Muscle of back (tissue), 11 donors: Measurements from ENCODE around the gene STK32B. TPM values are rescaled to one million over a fixed set of nuclear protein-coding genes. Genes with fewer than 3 reads are reported as not detected.
"Not testable (repeated sequence)": the region's sequence is repeated elsewhere in the genome, so short reads cannot be mapped to it uniquely, and the experiment has no call there.

Experiments
- DNase-seq, 3 donors: peaks; one replicate each; pipeline versions ENCODE4 v3.0.0 to v3.0.0-alpha.2; 2013
- polyA plus RNA-seq, 10 donors: library from polyadenylated mRNA; unstranded; fragments of 120-200 nt; gene quantifications; one replicate each; pipeline ENCODE4 v1.2.1, GENCODE V29; 2013; ENCODE audit not compliant: insufficient read length in 10 of 10

Gene STK32B
- polyA plus RNA-seq, 10 donors = 5.6 to 13.3 (median 7.3) TPM

- no peak for DNase-seq
These were observed 153.5 kb downstream of the STK32B start for GRCh38 chr4:5204781-5205180.

GRCh38 chr4:5206016-5206790 is 154.9 kb downstream of the STK32B start:
- DNase-seq = peak in 2 of 3 donors; percentile 42 to 82

- peak in 1 of 3 donors; percentile 18 for DNase-seq
These were observed 158.6 kb downstream of the STK32B start for GRCh38 chr4:5209862-5210261.

GRCh38 chr4:5211282-5211839 is 160.1 kb downstream of the STK32B start:
- peak in 1 of 3 donors; percentile 40 for DNase-seq

GRCh38 chr4:5212255-5213013 is 161.2 kb downstream of the STK32B start:
- no peak for DNase-seq

- DNase-seq = no peak
These were observed 161.9 kb downstream of the STK32B start for GRCh38 chr4:5213087-5213595.

- DNase-seq = no peak
These were observed 164.0 kb downstream of the STK32B start for GRCh38 chr4:5215321-5215720.

GRCh38 chr4:5217421-5217820 is 166.1 kb downstream of the STK32B start:
- no peak for DNase-seq

GRCh38 chr4:5218376-5219069 is 167.2 kb downstream of the STK32B start:
- no peak for DNase-seq

- peak in 1 of 3 donors; percentile 32 for DNase-seq
These were observed 168.7 kb downstream of the STK32B start for GRCh38 chr4:5220028-5220427.

- DNase-seq = no peak
These were observed 170.8 kb downstream of the STK32B start for GRCh38 chr4:5222047-5222446.

- DNase-seq = no peak
These were observed 171.7 kb downstream of the STK32B start for GRCh38 chr4:5222951-5223350.

GRCh38 chr4:5224340-5224739 is 173.1 kb downstream of the STK32B start:
- no peak for DNase-seq

- DNase-seq = no peak
These were observed 181.3 kb downstream of the STK32B start for GRCh38 chr4:5232549-5232948.

- peak in 1 of 3 donors; percentile 52 for DNase-seq
These were observed 185.9 kb downstream of the STK32B start for GRCh38 chr4:5237086-5237660.

- peak; percentile 10 to 42 (median 37) for DNase-seq
These were observed 186.9 kb downstream of the STK32B start for GRCh38 chr4:5238173-5238572.

- not testable (repeated sequence) for DNase-seq
These were observed 195.8 kb downstream of the STK32B start for GRCh38 chr4:5247061-5247460.

- no peak for DNase-seq
These were observed 196.5 kb downstream of the STK32B start for GRCh38 chr4:5247735-5248134.

- no peak for DNase-seq
These were observed 198.4 kb downstream of the STK32B start for GRCh38 chr4:5249727-5250126.

- not testable (repeated sequence) for DNase-seq
These were observed 199.3 kb downstream of the STK32B start for GRCh38 chr4:5250536-5250935.

- no peak for DNase-seq
These were observed 205.1 kb downstream of the STK32B start for GRCh38 chr4:5256421-5256820.
